Testis (tissue), 3 donors: ENCODE data around the gene CDC25A. TPM values are rescaled to one million over a fixed set of nuclear protein-coding genes. Genes with fewer than 3 reads are reported as not detected.

Experiments
- DNase-seq: peaks from one replicate; pipeline ENCODE4 v3.0.0-alpha.2; 2019
- H3K27ac ChIP-seq, 2 donors: fragments of 200-600 bp; sonication (generic); one replicate each; pipeline ENCODE4 v1.5.1; 2019
- H3K27me3 ChIP-seq: fragments of 200-600 bp; sonication (generic); one replicate; pipeline ENCODE4 v1.5.1; 2019
- H3K36me3 ChIP-seq: fragments of 200-600 bp; sonication (generic); one replicate; pipeline ENCODE4 v1.5.1; 2017; ENCODE audit warnings: low read depth; ENCODE audit errors: missing control alignments
- H3K4me1 ChIP-seq: fragments of 200-600 bp; sonication (generic); one replicate; pipeline ENCODE4 v1.5.1; 2019
- H3K4me3 ChIP-seq, 2 donors: fragments of 200-600 bp; sonication (generic); one replicate each; pipeline ENCODE4 v1.5.1; 2017 to 2019
- H3K9me3 ChIP-seq: fragments of 200-600 bp; sonication (generic); one replicate; pipeline ENCODE4 v1.5.1; 2017
- POLR2A ChIP-seq: fragments of 450-650 bp; IDR thresholded peaks from one replicate; pipeline ENCODE4 v1.6.1; 2017; ENCODE audit warnings: antibody characterized with exemption, mild to moderate bottlenecking, moderate library complexity
- WGBS, 2 donors: methylation state at CpG; one replicate each; pipeline ENCODE4 v1.1.5; 2018; 5-methylcytosine and 5-hydroxymethylcytosine counted together
- intact Hi-C: fragments of 100-400 bp; cut with DNase I; formaldehyde crosslinking; loops from one replicate; pipeline ENCODE4 v1.15.1; 2023; ENCODE audit warnings: low total_unique reads
- polyA plus RNA-seq: library from polyadenylated mRNA; stranded (reverse); fragments of 350-450 nt; fragmentation: Illumina TruSeq; extraction: RNeasy Lipid Tissue Mini Kit (QIAGEN cat#74804); gene quantifications from one replicate; pipeline ENCODE4 v1.2.3, GENCODE V29; 2014; ENCODE audit warnings: low read depth, low replicate concordance; ENCODE audit not compliant: insufficient read depth
- total RNA-seq, 2 donors: library from RNA; depleted of rRNA; stranded (reverse); fragments of >200 nt; gene quantifications; one replicate each; pipeline ENCODE4 v1.2.3, GENCODE V29; 2016
- TF ChIP-seq, protein P1 (sequence below), 3 experiments: fragments of 450-650 bp in 2 of 3; fragments of 200-600 bp in 1 of 3; sonication (generic) in 1 of 3; IDR thresholded peaks; one replicate each; pipeline ENCODE4 v1.5.1; 2016 to 2019; ENCODE audit warnings: antibody characterized with exemption in 3 of 3, mild to moderate bottlenecking in 2 of 3, moderate library complexity in 1 of 3

CDC25A gene
- total and polyA plus RNA-seq, 3 donors from 2014 or later, result 29.3 to 51.6 (median 46.3) TPM

DNA sequence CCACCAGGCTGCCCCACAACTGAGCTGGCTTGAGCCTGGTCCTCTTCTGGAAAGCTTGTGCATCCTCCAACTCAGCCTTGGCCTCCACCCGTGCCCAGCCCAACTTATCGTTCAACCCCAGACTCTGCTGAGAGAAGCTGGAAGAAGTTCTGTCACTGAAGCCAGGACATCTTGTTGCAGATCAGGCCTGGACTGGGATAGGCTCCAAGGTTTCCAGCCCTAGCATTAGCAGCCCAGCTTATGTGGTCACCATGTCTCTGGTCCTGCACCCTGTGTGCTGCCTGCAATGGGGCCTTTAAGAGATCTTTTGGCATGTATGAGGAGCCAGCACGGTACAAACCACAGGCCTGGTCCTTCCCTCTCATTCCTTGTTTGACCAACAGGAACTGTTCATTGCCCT is 19.9 kb upstream of the CDC25A start:
- Histone ChIP-seq H3K4me3 (no peak overlapping the region), H3K9me3 (no peaks in the 10 kb centered on the region), H3K36me3 (no peaks in the 10 kb centered on the region), H3K27me3 (no peaks in the 10 kb centered on the region), H3K27ac (no peak overlapping the region), H3K4me1 (no peaks in the 10 kb centered on the region)
- intact Hi-C loops, result no loop called here
- 38 to 44% methylated on average over 1 to 3 of the region's 3 CpGs for WGBS, 2 donors
- no peak for DNase-seq
- no peak for TF ChIP-seq POLR2A
- TF ChIP-seq, protein P1, sequence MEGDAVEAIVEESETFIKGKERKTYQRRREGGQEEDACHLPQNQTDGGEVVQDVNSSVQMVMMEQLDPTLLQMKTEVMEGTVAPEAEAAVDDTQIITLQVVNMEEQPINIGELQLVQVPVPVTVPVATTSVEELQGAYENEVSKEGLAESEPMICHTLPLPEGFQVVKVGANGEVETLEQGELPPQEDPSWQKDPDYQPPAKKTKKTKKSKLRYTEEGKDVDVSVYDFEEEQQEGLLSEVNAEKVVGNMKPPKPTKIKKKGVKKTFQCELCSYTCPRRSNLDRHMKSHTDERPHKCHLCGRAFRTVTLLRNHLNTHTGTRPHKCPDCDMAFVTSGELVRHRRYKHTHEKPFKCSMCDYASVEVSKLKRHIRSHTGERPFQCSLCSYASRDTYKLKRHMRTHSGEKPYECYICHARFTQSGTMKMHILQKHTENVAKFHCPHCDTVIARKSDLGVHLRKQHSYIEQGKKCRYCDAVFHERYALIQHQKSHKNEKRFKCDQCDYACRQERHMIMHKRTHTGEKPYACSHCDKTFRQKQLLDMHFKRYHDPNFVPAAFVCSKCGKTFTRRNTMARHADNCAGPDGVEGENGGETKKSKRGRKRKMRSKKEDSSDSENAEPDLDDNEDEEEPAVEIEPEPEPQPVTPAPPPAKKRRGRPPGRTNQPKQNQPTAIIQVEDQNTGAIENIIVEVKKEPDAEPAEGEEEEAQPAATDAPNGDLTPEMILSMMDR (IDR thresholded peaks at IDR 0.05), result no peak

DNA sequence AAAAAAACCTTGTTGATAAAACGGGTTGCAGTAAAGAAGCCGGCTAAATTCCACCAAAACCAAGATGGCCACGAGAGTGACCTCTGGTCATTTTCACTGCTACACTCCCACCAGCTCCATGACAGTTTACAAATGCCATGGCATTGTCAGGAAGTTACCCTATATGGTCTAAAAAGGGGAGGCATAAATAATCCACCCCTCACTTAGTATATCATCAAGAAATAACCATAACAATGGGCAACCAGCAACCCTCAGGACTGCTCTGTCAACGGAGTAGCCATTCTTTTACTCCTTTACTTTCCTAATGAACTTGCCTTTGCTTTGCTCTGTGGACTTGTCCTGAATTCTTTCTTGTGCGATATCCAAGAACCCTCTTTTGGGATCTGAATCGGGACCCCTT is 14.4 kb upstream of the CDC25A start:
- TF ChIP-seq, protein P1 (IDR thresholded peaks at IDR 0.05), result no peak
- TF ChIP-seq POLR2A, result no peak
- no peak for DNase-seq
- no peaks in the 10 kb centered on the region for H3K27me3 ChIP-seq
- H3K4me3 ChIP-seq, result no peak overlapping the region
- H3K36me3 ChIP-seq, result no peaks in the 10 kb centered on the region
- H3K4me1 ChIP-seq, result no peaks in the 10 kb centered on the region
- intact Hi-C loops, result no loop called here
- 61 to 79% methylated on average over 6 of the region's 6 CpGs for WGBS, 2 donors
- no peaks in the 10 kb centered on the region for H3K9me3 ChIP-seq
- no peak overlapping the region for H3K27ac ChIP-seq

DNA sequence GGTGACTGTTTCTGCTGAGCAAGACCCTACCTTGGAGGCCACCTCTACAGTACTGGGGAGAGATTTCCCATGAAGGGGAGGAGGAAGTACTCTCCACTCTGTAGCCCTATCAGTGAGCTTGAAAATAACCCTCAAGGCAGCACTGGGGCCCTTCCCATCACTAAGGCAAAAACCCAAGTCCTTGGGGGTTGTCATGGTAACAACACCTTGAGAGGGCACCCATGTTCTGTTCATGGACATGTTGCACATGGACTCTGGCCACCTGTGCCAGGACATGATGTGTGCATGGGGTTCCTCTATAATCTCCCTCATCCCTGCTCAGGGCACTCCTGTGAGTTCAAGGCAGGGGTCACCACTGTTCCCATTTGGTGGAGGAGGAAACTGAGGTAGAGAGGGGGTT is 10.9 kb upstream of the CDC25A start:
- Histone ChIP-seq H3K36me3 (no peaks in the 10 kb centered on the region), H3K9me3 (no peaks in the 10 kb centered on the region), H3K4me1 (no peaks in the 10 kb centered on the region), H3K27me3 (no peaks in the 10 kb centered on the region), H3K4me3 (no peak overlapping the region), H3K27ac (no peak overlapping the region)
- intact Hi-C loops, result no loop called here
- no peak for TF ChIP-seq POLR2A
- TF ChIP-seq, protein P1 (IDR thresholded peaks at IDR 0.05), result no peak
- no peak for DNase-seq

DNA sequence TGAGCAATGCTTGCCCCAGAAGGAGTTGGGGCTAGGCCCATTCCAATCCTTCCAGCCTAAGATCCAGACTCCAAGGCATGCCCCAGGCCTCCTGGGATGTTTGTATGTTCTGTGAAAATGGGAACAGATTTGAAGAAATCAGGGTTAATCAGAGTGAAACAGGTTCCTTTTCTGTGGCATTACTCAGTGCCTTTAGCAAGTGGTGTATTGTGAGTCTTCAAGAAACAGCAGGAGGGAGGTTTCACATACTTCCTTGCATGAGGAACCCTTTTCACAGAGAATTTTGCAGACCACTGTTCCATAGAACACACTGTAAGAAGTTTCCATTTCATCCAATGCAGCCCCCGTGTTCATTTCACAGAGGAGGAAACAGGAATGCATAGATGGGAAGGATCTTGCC is 8.4 kb upstream of the CDC25A start:
- Histone ChIP-seq H3K27me3 (no peaks in the 10 kb centered on the region), H3K9me3 (no peaks in the 10 kb centered on the region), H3K36me3 (no peaks in the 10 kb centered on the region), H3K27ac (no peak overlapping the region), H3K4me1 (no peaks in the 10 kb centered on the region), H3K4me3 (no peak overlapping the region)
- DNase-seq, result no peak
- no peak for TF ChIP-seq POLR2A
- TF ChIP-seq, protein P1 (IDR thresholded peaks at IDR 0.05), result no peak
- WGBS, 2 donors, result 83 to 92% methylated on average over 1 of the region's 1 CpG
- intact Hi-C loops, result no loop called here

DNA sequence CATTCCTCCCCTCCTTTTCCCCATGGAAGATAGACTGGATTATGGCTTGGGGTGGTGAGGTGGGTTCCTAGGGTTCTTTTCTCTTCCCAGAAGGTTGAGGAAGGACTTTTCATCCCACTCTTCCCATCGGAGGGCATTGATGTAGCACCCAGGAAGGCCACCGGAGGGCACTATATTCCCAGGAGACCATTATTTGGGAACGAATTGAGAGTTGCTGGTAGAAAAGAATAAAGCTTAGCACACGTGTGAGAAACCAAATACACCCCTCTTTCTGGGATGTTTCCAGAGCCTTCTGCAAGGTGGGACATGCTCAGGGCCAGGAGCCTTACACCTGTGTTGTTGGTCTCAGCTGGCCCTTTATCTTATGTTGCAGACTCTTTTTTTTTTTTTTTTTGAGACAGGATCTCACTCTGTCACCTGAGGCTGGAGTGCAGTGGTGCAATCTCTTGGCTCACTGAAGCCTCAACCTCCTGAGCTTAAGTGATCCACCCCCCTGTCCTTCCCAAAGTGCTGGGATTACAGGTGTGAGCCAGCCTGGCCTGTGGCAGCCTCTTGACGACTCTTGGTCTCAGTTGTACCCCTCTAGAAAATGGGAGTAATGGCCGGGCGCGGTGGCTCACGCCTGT is 6.3 kb upstream of the CDC25A start:
- H3K9me3 ChIP-seq, result no peaks in the 10 kb centered on the region
- H3K4me1 ChIP-seq, result no peaks in the 10 kb centered on the region
- no peak overlapping the region for H3K27ac ChIP-seq
- DNase-seq, result peak; percentile 83
- intact Hi-C loops, result no loop called here
- TF ChIP-seq, protein P1 (IDR thresholded peaks at IDR 0.05), result peak; percentile 54 to 76 (median 71)
- no peak for TF ChIP-seq POLR2A
- H3K36me3 ChIP-seq, result no peaks in the 10 kb centered on the region
- no peak overlapping the region for H3K4me3 ChIP-seq
- H3K27me3 ChIP-seq, result no peaks in the 10 kb centered on the region
- WGBS, 2 donors, result 34 to 40% methylated on average over 9 of the region's 9 CpGs
